GM21723 (cell line): Measurements from ENCODE around the gene SNURF.
"Not testable (repeated sequence)": the region's sequence is repeated elsewhere in the genome, so short reads cannot be mapped to it uniquely, and the experiment has no call there.

Experiments
- ATAC-seq: cut with Tn5 transposase; IDR thresholded peaks from one replicate; pipeline ENCODE4 v1.9.1; 2021; ENCODE audit warnings: mild to moderate bottlenecking, moderate library complexity; ENCODE audit not compliant: unreplicated experiment

SNURF gene

GRCh38 chr15:24954783-24955530 is at the start of gene SNURF, which contains the start of gene SNRPN:
Gene SNURF (plus strand): TSS chr15:24954987. CDS start chr15:24955049, 62 bp downstream.
Gene SNRPN (plus strand): TSS chr15:24954987. CDS start chr15:24974454, 19,467 bp downstream.
- ATAC-seq, result peak; percentile 58

- no peak for ATAC-seq
These were observed 38.3 kb upstream of the SNURF start for GRCh38 chr15:24916305-24917009.

- ATAC-seq, result no peak
These were observed 37.4 kb upstream of the SNURF start for GRCh38 chr15:24917431-24917830.

- ATAC-seq, result no peak
These were observed 35.3 kb upstream of the SNURF start for GRCh38 chr15:24919446-24919845.

- not testable (repeated sequence) for ATAC-seq
These were observed 32.0 kb upstream of the SNURF start for GRCh38 chr15:24922781-24923180.

- no peak for ATAC-seq
These were observed 30.6 kb upstream of the SNURF start for GRCh38 chr15:24924153-24924552.

- ATAC-seq, result no peak
These were observed 30.2 kb upstream of the SNURF start for GRCh38 chr15:24924621-24925020.

- ATAC-seq, result not testable (repeated sequence)
These were observed 22.7 kb upstream of the SNURF start for GRCh38 chr15:24931874-24932732.

GRCh38 chr15:24933716-24934115 is 21.1 kb upstream of the SNURF start:
- ATAC-seq, result no peak

- ATAC-seq, result not testable (repeated sequence)
These were observed 16.6 kb upstream of the SNURF start for GRCh38 chr15:24938224-24938623.

GRCh38 chr15:24940236-24940635 is 14.6 kb upstream of the SNURF start:
- no peak for ATAC-seq

GRCh38 chr15:24943361-24943760 is 11.4 kb upstream of the SNURF start:
- ATAC-seq, result no peak

- ATAC-seq, result no peak
These were observed 9.8 kb upstream of the SNURF start for GRCh38 chr15:24944954-24945353.

GRCh38 chr15:24945711-24946110 is 9.1 kb upstream of the SNURF start:
- ATAC-seq, result no peak

- ATAC-seq, result no peak
These were observed 6.3 kb upstream of the SNURF start for GRCh38 chr15:24948495-24948894.

GRCh38 chr15:24955531-24955921 is 739 bp downstream of the SNURF start:
- no peak for ATAC-seq

- peak; percentile 81 for ATAC-seq
These were observed 1.5 kb downstream of the SNURF start for GRCh38 chr15:24956111-24956838.

GRCh38 chr15:24957691-24958090 is 2.9 kb downstream of the SNURF start:
- ATAC-seq, result no peak

GRCh38 chr15:24961967-24962366 is 7.2 kb downstream of the SNURF start:
- ATAC-seq, result no peak

- ATAC-seq, result no peak
These were observed 8.1 kb downstream of the SNURF start for GRCh38 chr15:24962880-24963279.
